ENCODE measurements around the gene CFAP298.
"Not testable (repeated sequence)": the region's sequence is repeated elsewhere in the genome, so short reads cannot be mapped to it uniquely, and the experiment has no call there.

Gene CFAP298

DNA sequence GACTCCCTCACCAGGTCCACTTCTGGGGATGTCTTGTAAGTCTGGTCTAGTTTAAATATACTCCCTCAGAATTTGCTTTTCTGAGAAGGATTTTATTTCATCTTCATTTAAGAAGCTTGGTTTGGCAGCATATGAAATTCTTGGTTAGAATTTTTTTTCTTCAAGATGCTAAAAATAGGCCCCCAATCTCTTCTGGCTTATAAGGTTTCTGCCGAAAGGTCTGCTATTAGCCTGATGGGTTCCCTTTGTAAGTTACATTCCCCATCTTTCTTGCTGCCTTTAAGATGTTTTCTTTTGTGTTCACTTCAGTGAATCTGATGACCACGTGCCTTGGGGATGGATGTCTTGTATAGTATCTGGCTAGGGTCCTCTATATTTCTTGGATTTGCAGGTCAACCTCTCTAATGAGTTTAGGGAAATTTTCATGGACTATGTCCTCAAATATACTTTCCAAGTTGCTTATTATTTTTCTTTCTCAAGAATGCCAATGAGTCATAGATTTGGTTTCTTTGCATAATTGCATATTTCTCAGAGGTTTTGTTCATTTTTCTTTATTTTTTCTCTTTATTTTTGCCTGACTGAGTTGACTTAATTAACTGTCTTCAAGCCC, 46.2 kb downstream of the CFAP298 start:
- Mint-ChIP-seq H3K27ac (no peak overlapping the region), H3K4me1 (ENCODE audit: low read depth) (peaks cover 29% of the 10 kb centered on the region), H3K27me3 (no peaks in the 10 kb centered on the region), H3K36me3 (ENCODE audit: low read depth) (peaks cover 3% of the 10 kb centered on the region), H3K4me3 (no peak overlapping the region), H3K9me3 (peaks cover 8% of the 10 kb centered on the region)
- no peak for DNase-seq

DNA sequence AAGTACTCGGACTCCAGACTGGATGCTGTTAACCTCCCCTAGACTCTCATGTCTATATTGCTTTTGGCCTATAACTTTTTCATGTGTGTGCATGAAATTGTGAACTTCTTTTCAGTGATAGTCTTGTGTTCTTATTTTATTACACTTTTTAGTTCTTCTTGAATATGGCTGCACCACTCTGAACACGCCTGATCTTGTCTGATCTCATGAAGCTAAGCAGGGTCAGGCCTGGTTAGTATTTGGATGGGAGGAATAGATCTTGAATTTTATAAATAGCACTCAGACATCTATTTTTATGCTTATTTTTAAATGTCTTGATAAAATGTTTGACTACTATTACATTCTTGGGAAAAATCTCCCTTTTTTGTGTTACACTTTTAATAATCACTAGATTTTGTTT, 49.3 kb downstream of the CFAP298 start:
- DNase-seq: no peak
- no peak overlapping the region for H3K27ac Mint-ChIP-seq
- no peak overlapping the region for H3K4me3 Mint-ChIP-seq
- H3K9me3 Mint-ChIP-seq: peaks cover 8% of the 10 kb centered on the region
- H3K4me1 Mint-ChIP-seq (ENCODE audit: low read depth): peaks cover 9% of the 10 kb centered on the region
- H3K36me3 Mint-ChIP-seq (ENCODE audit: low read depth): peaks cover 3% of the 10 kb centered on the region
- H3K27me3 Mint-ChIP-seq: no peaks in the 10 kb centered on the region

DNA sequence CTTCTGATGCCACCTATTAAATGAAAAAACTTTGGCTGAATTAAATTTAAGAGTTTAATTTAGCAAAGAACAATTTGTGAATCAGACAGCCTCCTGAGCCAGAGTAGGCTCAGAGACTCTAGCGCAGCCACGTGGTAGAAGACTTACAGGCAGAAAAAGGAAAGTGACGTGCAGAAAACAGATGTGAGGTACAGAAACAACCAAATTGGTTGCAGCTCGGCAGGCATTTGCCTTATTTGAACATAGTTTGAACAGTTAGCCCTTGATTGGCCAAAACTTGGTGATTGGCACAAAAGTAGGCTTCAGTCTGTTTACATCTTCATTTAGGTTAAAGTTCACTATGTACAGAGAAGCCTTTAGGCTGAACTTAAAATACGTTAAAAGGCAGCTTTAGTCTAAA, 49.8 kb downstream of the CFAP298 start:
- Mint-ChIP-seq H3K4me3 (no peak overlapping the region), H3K9me3 (peaks cover 8% of the 10 kb centered on the region), H3K27me3 (no peaks in the 10 kb centered on the region), H3K4me1 (ENCODE audit: low read depth) (peaks cover 9% of the 10 kb centered on the region), H3K27ac (no peak overlapping the region), H3K36me3 (ENCODE audit: low read depth) (peaks cover 3% of the 10 kb centered on the region)
- no peak for DNase-seq

DNA sequence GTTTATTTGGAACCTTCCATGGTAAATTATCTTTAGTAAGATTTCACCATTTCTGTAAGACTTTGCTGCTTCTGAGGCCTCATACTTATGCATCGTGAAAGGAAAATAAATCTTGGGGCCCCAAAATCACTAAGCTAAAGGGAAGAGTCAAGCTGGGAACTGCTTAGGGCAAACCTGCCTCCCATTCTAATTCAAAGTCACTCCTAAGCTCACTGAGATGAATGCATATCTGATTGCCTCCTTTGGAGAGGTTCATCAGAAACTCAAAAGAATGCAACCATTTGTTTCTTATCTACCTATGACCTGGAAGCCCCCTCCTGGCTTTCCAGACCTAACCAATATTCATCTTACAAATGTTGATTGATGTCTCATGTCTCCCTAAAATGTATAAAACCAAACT, 50.7 kb downstream of the CFAP298 start:
- H3K27me3 Mint-ChIP-seq; H3K27ac Mint-ChIP-seq; H3K4me3 Mint-ChIP-seq; H3K36me3 Mint-ChIP-seq (ENCODE audit: low read depth); H3K9me3 Mint-ChIP-seq; DNase-seq; H3K4me1 Mint-ChIP-seq (ENCODE audit: low read depth): not testable (repeated sequence)

DNA sequence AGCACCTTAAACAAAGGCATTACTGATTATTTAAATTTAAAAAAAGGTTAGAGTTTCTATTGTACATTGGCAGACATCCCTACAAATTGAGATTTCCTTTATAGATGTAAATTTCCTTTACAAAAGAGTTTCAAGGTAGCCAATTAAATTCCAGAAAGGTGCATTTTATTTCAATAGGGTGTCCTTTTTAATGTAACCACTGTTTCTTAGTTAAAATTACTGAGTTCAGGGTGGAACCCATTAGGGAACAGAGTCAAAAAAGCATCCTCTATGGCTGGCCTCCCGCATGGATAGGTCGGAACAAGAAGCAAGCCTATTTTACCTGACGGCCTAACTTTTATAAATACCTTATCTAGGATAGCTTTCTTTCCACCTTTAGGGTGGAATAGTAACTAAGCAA, 51.3 kb downstream of the CFAP298 start:
- Mint-ChIP-seq H3K9me3 (peaks cover 8% of the 10 kb centered on the region), H3K4me3 (no peak overlapping the region), H3K4me1 (ENCODE audit: low read depth) (peaks cover 9% of the 10 kb centered on the region), H3K27me3 (no peaks in the 10 kb centered on the region), H3K27ac (no peak overlapping the region), H3K36me3 (ENCODE audit: low read depth) (no peaks in the 10 kb centered on the region)
- no peak for DNase-seq

DNA sequence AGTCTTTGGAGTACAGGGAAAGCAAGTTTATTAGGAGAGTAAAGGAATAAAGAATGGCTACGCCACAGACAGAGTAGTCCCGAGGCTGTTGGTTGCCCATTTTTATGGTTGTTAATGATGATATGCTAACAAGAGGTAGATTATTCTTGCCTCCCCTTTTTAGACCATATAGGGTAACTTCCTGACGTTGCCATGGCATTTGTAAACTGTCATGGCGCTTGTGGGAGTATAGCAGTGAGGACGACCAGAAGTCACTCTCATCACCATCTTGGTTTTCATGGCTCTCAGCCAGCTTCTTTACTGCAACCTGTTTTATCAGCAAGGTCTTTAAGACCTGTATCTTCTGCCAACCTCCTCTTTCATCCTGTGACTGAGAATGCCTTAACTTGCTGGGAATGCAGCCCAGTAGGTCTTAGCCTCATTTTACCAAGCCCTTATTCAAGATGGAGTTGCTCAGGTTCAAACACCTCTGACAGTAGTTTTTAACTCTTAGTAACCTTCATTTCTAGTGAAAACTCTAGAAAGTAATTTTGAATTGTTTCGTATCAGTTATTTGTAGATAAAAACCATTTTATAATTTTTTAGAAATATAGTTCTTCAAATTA, 53.1 kb downstream of the CFAP298 start:
- Mint-ChIP-seq H3K9me3 (no peaks in the 10 kb centered on the region), H3K4me3 (no peak overlapping the region), H3K36me3 (ENCODE audit: low read depth) (no peaks in the 10 kb centered on the region), H3K27me3 (no peaks in the 10 kb centered on the region), H3K27ac (no peak overlapping the region), H3K4me1 (ENCODE audit: low read depth) (peaks cover 11% of the 10 kb centered on the region)
- DNase-seq: no peak

DNA sequence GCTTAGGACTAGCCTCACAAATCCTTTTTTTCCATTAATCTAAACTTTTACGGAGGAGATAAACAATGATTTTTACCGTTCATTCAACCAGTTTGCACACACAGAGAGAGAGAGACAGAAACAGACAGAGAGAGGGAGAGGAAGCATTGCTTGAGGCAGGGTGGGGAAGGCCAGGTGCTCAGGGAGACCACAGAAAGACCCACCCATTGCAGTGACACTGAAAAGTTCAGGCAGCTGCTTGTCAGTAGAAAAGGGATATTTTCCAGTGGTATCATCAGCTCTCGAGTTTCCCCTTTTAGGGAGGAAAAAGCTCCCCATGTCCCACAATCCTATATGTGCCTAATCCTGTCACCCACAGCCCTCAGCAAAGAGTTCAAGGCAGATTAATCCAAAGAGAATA, 54.1 kb downstream of the CFAP298 start:
- no peak for DNase-seq
- no peaks in the 10 kb centered on the region for H3K27me3 Mint-ChIP-seq
- H3K4me3 Mint-ChIP-seq: no peak overlapping the region
- H3K27ac Mint-ChIP-seq: no peak overlapping the region
- no peaks in the 10 kb centered on the region for H3K9me3 Mint-ChIP-seq
- H3K36me3 Mint-ChIP-seq (ENCODE audit: low read depth): no peaks in the 10 kb centered on the region
- peaks cover 13% of the 10 kb centered on the region for H3K4me1 Mint-ChIP-seq (ENCODE audit: low read depth)

DNA sequence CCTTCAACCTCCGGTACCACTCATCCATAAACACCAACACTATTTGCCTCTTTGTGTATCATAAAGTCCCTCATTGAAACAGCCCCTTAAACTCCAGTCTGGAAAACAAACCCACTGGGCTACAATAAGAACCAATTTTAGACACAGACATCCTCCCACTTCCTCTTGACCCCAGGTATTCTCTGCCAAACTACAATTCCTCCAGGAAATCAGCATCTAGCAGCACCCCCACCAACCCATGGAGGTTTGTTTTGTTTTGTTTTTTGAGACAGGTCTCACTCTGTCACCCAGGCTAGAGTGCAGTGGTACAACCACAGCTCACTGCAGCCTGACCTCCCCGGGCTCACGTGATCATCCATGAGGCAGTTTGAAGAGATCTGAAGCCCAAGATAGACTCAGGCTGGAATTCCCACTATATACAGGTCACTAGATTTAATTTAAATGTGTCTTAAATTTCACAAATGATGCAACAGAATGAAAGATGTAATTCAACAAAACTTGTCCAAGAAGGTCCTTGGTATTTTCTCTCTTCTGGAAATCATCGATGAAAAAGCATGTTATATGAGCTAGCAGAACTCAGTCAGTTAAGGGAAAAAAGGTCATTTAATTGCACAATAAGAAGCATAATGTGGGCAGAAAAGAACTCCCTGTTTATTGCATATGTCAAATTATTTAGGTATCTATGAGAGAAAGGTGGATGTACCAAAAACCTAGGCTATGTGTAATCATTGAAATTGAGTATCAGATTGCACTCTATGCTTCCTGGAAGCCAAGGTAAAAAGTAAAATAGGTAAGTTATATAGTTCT, 57.1 kb downstream of the CFAP298 start:
- Mint-ChIP-seq H3K4me1 (ENCODE audit: low read depth) (peaks cover 5% of the 10 kb centered on the region), H3K9me3 (no peaks in the 10 kb centered on the region), H3K36me3 (ENCODE audit: low read depth) (no peaks in the 10 kb centered on the region), H3K27ac (no peak overlapping the region), H3K4me3 (no peak overlapping the region), H3K27me3 (no peaks in the 10 kb centered on the region)
- DNase-seq: no peak

DNA sequence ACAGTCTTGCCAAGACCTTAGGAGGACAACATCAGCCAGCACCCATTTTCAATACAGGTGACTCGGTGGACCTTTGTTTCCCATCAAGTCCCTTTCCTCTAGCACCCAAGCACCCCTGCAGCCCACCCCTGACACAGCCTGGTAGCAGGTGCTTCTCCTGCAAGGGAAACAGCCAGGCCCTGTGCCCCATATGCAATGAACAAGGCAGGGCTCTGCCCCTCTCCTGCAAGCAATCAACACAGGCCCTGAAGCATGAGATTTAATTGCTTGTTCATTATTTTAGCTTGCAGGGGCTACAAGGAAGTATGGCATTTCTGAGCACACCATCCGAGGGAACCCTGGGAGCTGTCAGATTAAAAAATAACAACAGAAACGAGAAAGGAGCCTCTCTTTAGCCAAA, 62.3 kb downstream of the CFAP298 start:
- H3K4me3 Mint-ChIP-seq: no peak overlapping the region
- H3K36me3 Mint-ChIP-seq (ENCODE audit: low read depth): no peaks in the 10 kb centered on the region
- no peak overlapping the region for H3K27ac Mint-ChIP-seq
- no peaks in the 10 kb centered on the region for H3K9me3 Mint-ChIP-seq
- H3K27me3 Mint-ChIP-seq: no peaks in the 10 kb centered on the region
- DNase-seq: no peak
- peaks cover 5% of the 10 kb centered on the region for H3K4me1 Mint-ChIP-seq (ENCODE audit: low read depth)

DNA sequence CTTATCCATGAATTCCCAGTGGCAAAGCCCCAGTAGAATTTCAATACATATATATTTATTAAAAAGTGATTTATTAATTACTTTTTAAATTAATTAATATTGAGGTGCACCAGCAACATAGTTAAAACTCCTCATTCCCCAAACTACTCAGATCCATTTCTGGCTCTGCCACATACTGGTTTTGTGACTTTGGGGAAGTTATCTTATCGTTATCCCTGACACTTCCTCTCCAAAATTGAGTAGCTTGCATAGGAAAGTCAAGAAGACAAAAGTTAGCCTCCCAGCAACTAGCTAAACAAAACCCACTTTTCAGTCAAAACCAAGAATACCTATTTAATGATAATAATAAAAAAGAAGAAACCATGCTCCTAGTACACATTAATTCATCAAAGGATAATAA, 62.7 kb downstream of the CFAP298 start:
- Mint-ChIP-seq H3K4me1 (ENCODE audit: low read depth) (peaks cover 5% of the 10 kb centered on the region), H3K27me3 (no peaks in the 10 kb centered on the region), H3K9me3 (no peaks in the 10 kb centered on the region), H3K27ac (no peak overlapping the region), H3K36me3 (ENCODE audit: low read depth) (no peaks in the 10 kb centered on the region), H3K4me3 (no peak overlapping the region)
- no peak for DNase-seq
